Esophagus squamous epithelium (tissue), 5 donors: ENCODE measurements around the gene EPB41L4B. TPM values are rescaled to one million over a fixed set of nuclear protein-coding genes. Genes with fewer than 3 reads are reported as not detected.

Source experiments
- DNase-seq: peaks from one replicate; lab custom pipeline; 2025; lab: John Stamatoyannopoulos, UW
- H3K27ac ChIP-seq, 4 donors: fragments of 200-600 bp; sonication (generic); one replicate each; pipeline ENCODE4 v1.5.1; 2016 to 2019; ENCODE audit warnings: mild to moderate bottlenecking in 1 of 4
- H3K27me3 ChIP-seq, 4 donors: fragments of 200-600 bp; sonication (generic); 1 replicate in 3 of 4; 2 replicates in 1 of 4; pipeline versions ENCODE4 v1.5.1 to v1.6.0; 2017 to 2021; ENCODE audit warnings: antibody characterized with exemption in 1 of 4
- H3K36me3 ChIP-seq, 3 donors: fragments of 200-600 bp; sonication (generic); one replicate each; pipeline ENCODE4 v1.5.1; 2016 to 2019
- H3K4me1 ChIP-seq, 3 donors: fragments of 200-600 bp; sonication (generic); one replicate each; pipeline ENCODE4 v1.5.1; 2017 to 2019
- H3K4me3 ChIP-seq, 4 donors: fragments of 200-600 bp; sonication (generic); 1 replicate in 3 of 4; 2 replicates in 1 of 4; pipeline ENCODE4 v1.5.1; 2016 to 2019; ENCODE audit warnings: mild to moderate bottlenecking in 2 of 4, moderate library complexity in 1 of 4
- H3K9me3 ChIP-seq, 3 donors: fragments of 200-600 bp; sonication (generic); one replicate each; pipeline ENCODE4 v1.5.1; 2016 to 2019
- POLR2A ChIP-seq, 4 donors: fragments of 450-650 bp; IDR thresholded peaks; one replicate each; pipeline ENCODE4 v1.6.1; 2017; ENCODE audit warnings: antibody characterized with exemption in 4 of 4, mild to moderate bottlenecking in 4 of 4, moderate library complexity in 3 of 4
- WGBS, 2 donors: methylation state at CpG; one replicate each; pipeline ENCODE4 v1.1.5; 2018; 5-methylcytosine and 5-hydroxymethylcytosine counted together
- intact Hi-C: fragments of 100-400 bp; cut with DNase I; formaldehyde crosslinking; loops from one replicate; pipeline ENCODE4 v1.15.0; 2022
- total RNA-seq, 4 donors: library from RNA; depleted of rRNA; stranded (reverse); fragments of >200 nt; gene quantifications; one replicate each; pipeline ENCODE4 v1.1.0, GENCODE V29; 2016
- TF ChIP-seq, protein P1 (sequence below), 6 experiments: fragments of 450-650 bp in 4 of 6; fragments of 200-600 bp in 2 of 6; sonication (generic) in 2 of 6; IDR thresholded peaks; one replicate each; pipeline ENCODE4 v1.5.1; 2016 to 2019; ENCODE audit warnings: antibody characterized with exemption in 6 of 6, mild to moderate bottlenecking in 4 of 6, moderate library complexity in 4 of 6
- donor health status: DM: yes; HTN: yes; CAD: no.

EPB41L4B gene
- total RNA-seq, 4 donors from 2014 or later: 0.45 to 3.8 (median 1.8) TPM

DNA sequence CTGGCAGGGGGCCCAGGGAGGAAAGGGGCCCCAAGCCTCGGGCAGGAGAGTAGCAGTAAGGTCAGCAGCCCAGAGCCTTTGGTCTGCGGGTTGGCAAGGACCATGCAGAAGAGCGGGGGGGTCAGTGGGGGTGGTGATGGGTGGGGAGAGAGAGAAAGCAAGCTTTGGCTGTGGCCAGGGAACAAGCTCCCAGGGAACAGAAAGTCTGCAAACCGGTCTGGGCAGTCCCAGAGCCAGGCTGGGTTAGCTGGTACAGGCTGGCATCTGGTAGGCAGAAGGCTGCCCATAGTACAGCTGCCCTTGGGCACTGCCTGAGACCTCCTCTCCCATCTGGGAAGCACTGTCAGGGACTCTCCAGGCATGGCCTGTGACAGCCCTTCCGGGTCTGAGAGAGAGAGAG, 10.5 kb upstream of the EPB41L4B start:
- no peaks in the 10 kb centered on the region for H3K9me3 ChIP-seq
- TF ChIP-seq POLR2A (IDR thresholded peaks at IDR 0.05): no peak
- TF ChIP-seq, protein P1, sequence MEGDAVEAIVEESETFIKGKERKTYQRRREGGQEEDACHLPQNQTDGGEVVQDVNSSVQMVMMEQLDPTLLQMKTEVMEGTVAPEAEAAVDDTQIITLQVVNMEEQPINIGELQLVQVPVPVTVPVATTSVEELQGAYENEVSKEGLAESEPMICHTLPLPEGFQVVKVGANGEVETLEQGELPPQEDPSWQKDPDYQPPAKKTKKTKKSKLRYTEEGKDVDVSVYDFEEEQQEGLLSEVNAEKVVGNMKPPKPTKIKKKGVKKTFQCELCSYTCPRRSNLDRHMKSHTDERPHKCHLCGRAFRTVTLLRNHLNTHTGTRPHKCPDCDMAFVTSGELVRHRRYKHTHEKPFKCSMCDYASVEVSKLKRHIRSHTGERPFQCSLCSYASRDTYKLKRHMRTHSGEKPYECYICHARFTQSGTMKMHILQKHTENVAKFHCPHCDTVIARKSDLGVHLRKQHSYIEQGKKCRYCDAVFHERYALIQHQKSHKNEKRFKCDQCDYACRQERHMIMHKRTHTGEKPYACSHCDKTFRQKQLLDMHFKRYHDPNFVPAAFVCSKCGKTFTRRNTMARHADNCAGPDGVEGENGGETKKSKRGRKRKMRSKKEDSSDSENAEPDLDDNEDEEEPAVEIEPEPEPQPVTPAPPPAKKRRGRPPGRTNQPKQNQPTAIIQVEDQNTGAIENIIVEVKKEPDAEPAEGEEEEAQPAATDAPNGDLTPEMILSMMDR (IDR thresholded peaks at IDR 0.05): no peak
- intact Hi-C loops: no loop called here
- peak overlapping the region; percentile 25 to 89 (median 66) for H3K27ac ChIP-seq
- H3K4me3 ChIP-seq: no peak overlapping the region
- no peak for DNase-seq
- WGBS, 2 donors: 6 to 39% methylated on average over 3 to 4 of the region's 5 CpGs
- H3K4me1 ChIP-seq: peaks cover 11 to 35% (median 13%) of the 10 kb centered on the region in 3 donors
- H3K36me3 ChIP-seq: no peaks in the 10 kb centered on the region
- H3K27me3 ChIP-seq: peaks cover 0 to 16% (median 0%) of the 10 kb centered on the region in 4 donors

DNA sequence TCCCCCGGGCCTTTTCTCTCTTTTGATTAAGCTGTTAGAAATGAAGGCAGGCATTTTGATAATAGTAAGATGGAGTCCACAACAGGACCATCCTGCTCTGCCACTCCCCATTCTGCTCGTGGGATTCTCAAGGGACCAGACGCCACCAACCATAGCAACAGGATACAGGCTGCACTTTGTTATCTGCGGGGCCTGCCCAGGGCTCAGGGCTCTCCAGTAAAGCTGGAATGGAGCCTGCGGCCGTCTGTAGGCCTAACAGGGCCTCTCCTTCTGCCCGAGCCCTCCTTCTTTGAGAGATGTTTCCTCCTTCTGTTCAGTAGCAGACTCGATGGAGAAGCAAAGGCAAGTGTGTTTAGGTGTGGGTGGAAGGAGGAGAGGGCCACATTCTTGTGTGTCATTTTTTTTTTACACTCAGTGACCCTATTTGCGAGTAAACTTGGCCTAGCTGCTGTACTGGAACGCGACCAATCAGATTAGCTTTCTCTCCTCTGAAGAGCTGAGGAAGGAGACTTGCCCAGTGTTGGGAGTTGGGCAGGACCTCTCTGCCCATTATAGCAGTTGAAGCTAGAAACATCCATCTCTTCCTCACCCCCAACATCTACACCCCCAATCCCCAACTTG, 8.9 kb upstream of the EPB41L4B start:
- intact Hi-C loops: no loop called here
- H3K27me3 ChIP-seq: peaks cover 0 to 32% (median 0%) of the 10 kb centered on the region in 4 donors
- peak overlapping the region; percentile 27 to 89 (median 77) for H3K27ac ChIP-seq
- peak overlapping the region in 1 of 4 donors; percentile 22 for H3K4me3 ChIP-seq
- no peak for DNase-seq
- no peaks in the 10 kb centered on the region for H3K9me3 ChIP-seq
- 55 to 69% methylated on average over 6 to 8 of the region's 11 CpGs for WGBS, 2 donors
- peaks cover 11 to 35% (median 13%) of the 10 kb centered on the region in 3 donors for H3K4me1 ChIP-seq
- H3K36me3 ChIP-seq: no peaks in the 10 kb centered on the region
- TF ChIP-seq, protein P1 (IDR thresholded peaks at IDR 0.05): no peak
- no peak for TF ChIP-seq POLR2A (IDR thresholded peaks at IDR 0.05)

DNA sequence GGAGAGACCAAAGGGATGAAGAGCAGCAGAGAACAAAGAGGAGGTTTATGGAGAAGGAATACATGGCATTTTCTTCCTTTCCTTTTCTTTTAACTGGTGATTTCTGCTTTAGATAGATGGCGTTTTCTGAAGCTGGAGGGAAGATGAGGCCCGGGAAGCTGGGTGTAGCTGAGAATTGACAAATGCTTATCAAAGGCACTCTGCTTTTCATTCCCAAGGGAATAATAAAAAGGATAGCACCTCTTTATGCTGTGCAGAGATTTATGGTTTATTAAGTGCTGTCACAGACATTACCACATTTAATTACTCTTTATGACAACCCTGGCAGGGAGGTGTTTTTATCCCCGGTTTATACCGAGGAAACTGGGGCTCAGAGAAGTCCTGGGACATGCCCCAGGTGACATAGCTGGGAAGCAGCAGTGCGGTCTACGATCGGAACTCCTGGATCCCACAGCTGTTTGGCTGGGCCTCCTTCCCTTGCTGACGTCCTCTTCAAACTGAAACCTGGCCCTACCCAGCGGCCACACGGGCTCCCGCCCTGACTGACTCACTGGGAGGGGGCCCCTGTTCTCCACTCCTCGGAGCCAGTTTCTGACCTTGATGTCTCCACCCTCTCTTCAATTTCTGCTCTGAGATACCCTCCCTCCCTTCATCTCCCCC, 8.2 kb upstream of the EPB41L4B start:
- Histone ChIP-seq H3K4me1 (peaks cover 11 to 35% (median 13%) of the 10 kb centered on the region in 3 donors), H3K4me3 (peak overlapping the region in 2 of 4 donors; percentile 7 to 22), H3K27me3 (peaks cover 0 to 38% (median 0%) of the 10 kb centered on the region in 4 donors), H3K9me3 (no peaks in the 10 kb centered on the region), H3K36me3 (no peaks in the 10 kb centered on the region), H3K27ac (peak overlapping the region; percentile 27 to 89 (median 77))
- no peak for TF ChIP-seq POLR2A (IDR thresholded peaks at IDR 0.05)
- TF ChIP-seq, protein P1 (IDR thresholded peaks at IDR 0.05): no peak
- DNase-seq: no peak
- intact Hi-C loops: no loop called here
- 16 to 29% methylated on average over 12 of the region's 12 CpGs for WGBS, 2 donors

DNA sequence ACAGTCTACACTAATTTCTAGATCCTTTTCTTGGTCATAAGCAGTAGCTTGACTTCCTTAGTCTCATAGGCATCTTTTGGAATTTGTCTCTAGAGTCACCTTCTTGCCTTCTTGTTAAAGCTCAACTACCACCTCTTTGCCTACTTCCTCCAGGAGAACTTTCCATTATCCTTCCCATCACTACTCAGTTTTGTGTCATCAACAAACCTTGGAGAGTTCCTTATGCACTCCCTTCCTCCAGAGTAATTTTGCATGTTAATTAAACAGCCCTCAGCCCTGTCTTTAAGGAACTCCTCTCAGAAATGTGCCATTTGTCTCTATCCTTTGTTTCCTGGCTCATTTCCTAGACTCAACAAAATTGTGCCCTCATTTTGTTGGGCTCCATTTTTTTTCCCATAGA, 4.2 kb upstream of the EPB41L4B start:
- Histone ChIP-seq H3K9me3 (no peaks in the 10 kb centered on the region), H3K36me3 (no peaks in the 10 kb centered on the region), H3K4me3 (no peak overlapping the region), H3K4me1 (peaks cover 6 to 28% (median 10%) of the 10 kb centered on the region in 3 donors), H3K27me3 (peaks cover 0 to 70% (median 0%) of the 10 kb centered on the region in 4 donors), H3K27ac (no peak overlapping the region)
- TF ChIP-seq POLR2A (IDR thresholded peaks at IDR 0.05): no peak
- TF ChIP-seq, protein P1 (IDR thresholded peaks at IDR 0.05): no peak
- DNase-seq: no peak
- intact Hi-C loops: no loop called here

DNA sequence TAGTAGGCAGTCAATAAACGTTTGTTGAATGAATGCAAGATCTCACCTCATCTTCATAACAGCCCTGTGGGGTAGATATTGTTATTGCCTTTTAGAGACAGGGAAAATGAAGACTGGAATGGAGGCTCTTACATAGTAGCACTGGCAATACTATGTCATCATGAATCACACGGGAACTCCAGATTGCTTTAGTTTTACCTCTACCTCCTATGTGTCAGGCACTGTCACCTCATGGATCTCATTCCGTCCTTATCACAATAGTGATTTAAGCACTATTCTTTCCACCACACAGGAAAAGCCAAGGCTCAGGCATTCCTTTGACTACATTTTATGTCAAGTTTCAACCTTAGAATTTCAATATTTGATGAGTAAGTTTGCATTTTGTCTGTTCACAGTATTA, 2.9 kb upstream of the EPB41L4B start:
- Histone ChIP-seq H3K27me3 (peaks cover 0 to 83% (median 4%) of the 10 kb centered on the region in 4 donors), H3K36me3 (no peaks in the 10 kb centered on the region), H3K4me3 (no peak overlapping the region), H3K9me3 (no peaks in the 10 kb centered on the region), H3K4me1 (peaks cover 11 to 28% (median 12%) of the 10 kb centered on the region in 3 donors), H3K27ac (no peak overlapping the region)
- no peak for DNase-seq
- intact Hi-C loops: no loop called here
- no peak for TF ChIP-seq POLR2A (IDR thresholded peaks at IDR 0.05)
- TF ChIP-seq, protein P1 (IDR thresholded peaks at IDR 0.05): no peak
- 59 to 78% methylated on average over 3 of the region's 3 CpGs for WGBS, 2 donors
